Measurements from ENCODE around the gene PACS2.

The PACS2 gene

DNA sequence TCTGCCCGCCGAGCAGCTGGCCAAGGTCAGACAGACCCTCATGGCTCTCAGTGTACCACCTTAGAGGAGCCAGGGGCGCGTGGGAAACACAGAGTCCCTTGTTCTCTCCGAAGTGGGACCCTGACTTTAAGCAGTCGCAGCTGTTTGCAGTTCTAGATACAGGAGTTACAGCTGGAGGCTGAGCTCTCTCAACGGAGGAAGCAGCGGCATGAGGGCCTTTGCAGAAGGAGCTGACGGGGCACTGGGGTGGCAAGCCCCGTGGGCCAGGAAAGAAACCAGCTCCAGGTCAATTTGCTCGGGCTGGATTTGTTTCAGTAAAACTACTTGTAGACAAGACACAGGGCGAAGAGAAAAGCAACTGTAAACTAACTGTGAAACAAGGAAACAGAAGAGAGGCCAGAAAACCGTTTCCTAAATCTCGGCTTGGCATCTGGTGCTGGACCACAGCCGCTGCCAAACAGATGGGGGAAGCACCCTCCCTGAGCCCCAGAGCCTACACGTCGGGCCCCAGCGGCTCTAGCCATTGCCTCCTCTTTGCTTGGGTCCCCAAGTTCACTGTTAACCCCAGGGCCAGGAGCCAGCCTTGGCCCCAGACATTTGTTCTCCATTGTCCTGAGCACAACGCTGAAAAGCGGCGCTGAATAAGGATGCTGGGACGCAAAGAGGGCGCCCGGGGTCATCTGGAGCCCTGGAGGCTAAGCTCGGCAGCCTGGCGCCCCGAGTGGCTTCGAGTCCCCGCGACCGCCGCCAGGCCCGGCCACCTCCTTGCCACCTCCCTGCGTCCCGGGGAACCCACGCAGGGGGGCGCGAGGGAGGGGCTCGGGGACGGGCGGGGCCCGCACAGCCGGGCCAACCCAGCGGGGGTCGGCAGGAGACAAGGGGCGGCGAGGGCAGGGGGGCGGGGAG lies 914 bp upstream of the PACS2 start:
- Histone ChIP-seq H3K4me2 (peak overlapping the region; percentile 82 to 96 (median 91)), H3K9me3 (replicated peaks in 1 of 11) (no peaks in the 10 kb centered on the region), H3K27ac (peak overlapping the region; percentile 42 to 82 (median 70); a peak in 21 of 22 replicates), H3K36me3 (no peaks in the 10 kb centered on the region), H3K4me3 (peak overlapping the region; percentile 43 to 84 (median 74)), H3K27me3 (no peaks in the 10 kb centered on the region), H3K9ac (peak overlapping the region; percentile 64 to 79 (median 75)), H3K4me1 (peaks cover 41 to 60% (median 56%) of the 10 kb centered on the region in 10 experiments), H4K20me1 (peaks cover 26 to 34% (median 30%) of the 10 kb centered on the region in 11 experiments; a peak in 21 of 22 replicates)
- no peak for TF ChIP-seq Cebpa-rat (IDR thresholded peaks at IDR 0.05)

DNA sequence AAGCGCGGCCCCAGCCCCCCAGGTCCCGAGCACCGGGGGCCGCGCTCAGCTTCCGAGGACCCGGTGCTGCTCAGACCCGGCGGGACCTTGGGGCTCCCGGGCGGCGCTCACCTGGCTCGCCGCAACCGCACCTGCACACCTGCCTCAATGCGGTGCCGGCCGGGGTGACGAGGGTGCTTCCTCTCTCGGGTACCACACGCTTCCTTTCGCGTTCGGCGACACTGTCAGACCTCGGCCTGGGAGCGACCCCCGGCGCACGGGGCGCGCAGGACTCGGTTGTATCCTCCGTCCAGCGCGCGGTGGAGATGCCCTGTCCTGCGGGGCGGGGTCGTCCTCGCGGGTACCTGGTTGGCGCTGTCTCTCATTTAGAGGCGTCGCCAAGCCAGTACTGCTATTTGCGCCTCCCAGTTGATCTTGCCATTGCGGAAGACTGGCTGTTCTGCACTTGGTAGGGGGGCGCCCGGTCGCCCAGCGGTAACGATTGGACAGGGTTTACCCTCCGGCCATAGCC lies 718 bp downstream of the PACS2 start:
- H3K27ac ChIP-seq: peak overlapping the region; percentile 7 to 72 (median 60); a peak in 12 of 22 replicates
- no peak for TF ChIP-seq Cebpa-rat (IDR thresholded peaks at IDR 0.05)
- peak overlapping the region; percentile 90 to 100 (median 99) for H3K4me2 ChIP-seq
- H3K9me3 ChIP-seq (replicated peaks in 1 of 11): no peaks in the 10 kb centered on the region
- peak overlapping the region; percentile 71 to 84 (median 76) for H3K4me3 ChIP-seq
- H3K4me1 ChIP-seq: peaks cover 41 to 60% (median 56%) of the 10 kb centered on the region in 10 experiments
- H3K9ac ChIP-seq: peak overlapping the region; percentile 69 to 84 (median 80)
- H4K20me1 ChIP-seq: peaks cover 30 to 45% (median 33%) of the 10 kb centered on the region in 11 experiments; a peak in 21 of 22 replicates
- no peaks in the 10 kb centered on the region for H3K27me3 ChIP-seq
- H3K36me3 ChIP-seq: peaks cover 0 to 3% (median 0%) of the 10 kb centered on the region in 11 experiments; a peak in 1 of 22 replicates

GRCh38 chr14:105315941-105316576 lies 1.5 kb downstream of the PACS2 start:
- no peaks in the 10 kb centered on the region for H3K9me3 ChIP-seq (replicated peaks in 1 of 11)
- H4K20me1 ChIP-seq: peaks cover 34 to 53% (median 41%) of the 10 kb centered on the region in 11 experiments; a peak in 21 of 22 replicates
- no peak for TF ChIP-seq Cebpa-rat (IDR thresholded peaks at IDR 0.05)
- H3K36me3 ChIP-seq: peaks cover 0 to 8% (median 0%) of the 10 kb centered on the region in 11 experiments; a peak in 2 of 22 replicates
- H3K4me3 ChIP-seq: peak overlapping the region; percentile 71 to 84 (median 76)
- H3K9ac ChIP-seq: peak overlapping the region in 10 of 11 experiments; percentile 72 to 84 (median 80); a peak in 18 of 22 replicates
- H3K4me1 ChIP-seq: peaks cover 41 to 60% (median 56%) of the 10 kb centered on the region in 10 experiments
- H3K4me2 ChIP-seq: peak overlapping the region; percentile 90 to 100 (median 99)
- H3K27me3 ChIP-seq: no peaks in the 10 kb centered on the region
- H3K27ac ChIP-seq: no peak overlapping the region

DNA sequence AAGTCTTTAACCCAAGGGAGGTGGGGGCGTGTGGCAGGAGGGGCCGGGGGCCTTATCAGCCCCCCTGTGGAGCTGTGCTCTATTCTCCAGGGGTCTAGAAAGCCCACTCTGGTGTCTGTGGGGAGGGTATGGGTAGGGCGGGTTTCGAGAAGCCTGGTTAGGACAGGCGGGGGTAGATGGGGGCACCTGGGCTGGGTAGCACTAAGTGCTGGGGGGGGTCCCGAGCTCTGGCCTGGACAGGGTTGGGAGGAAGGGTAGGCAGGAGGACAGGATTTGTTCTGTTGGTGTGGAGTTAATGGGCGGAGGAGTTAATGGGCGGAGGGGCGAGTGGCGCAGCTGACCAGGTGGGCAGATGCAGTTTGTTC lies 2.0 kb downstream of the PACS2 start:
- no peaks in the 10 kb centered on the region for H3K27me3 ChIP-seq
- H3K9ac ChIP-seq: peak overlapping the region in 4 of 11 experiments; percentile 79 to 84 (median 82); a peak in 5 of 22 replicates
- H3K36me3 ChIP-seq: peaks cover 0 to 8% (median 0%) of the 10 kb centered on the region in 11 experiments; a peak in 2 of 22 replicates
- TF ChIP-seq Cebpa-rat (IDR thresholded peaks at IDR 0.05): no peak
- peak overlapping the region; percentile 90 to 100 (median 99) for H3K4me2 ChIP-seq
- peaks cover 41 to 58% (median 56%) of the 10 kb centered on the region in 10 experiments for H3K4me1 ChIP-seq
- H3K9me3 ChIP-seq (replicated peaks in 1 of 11): no peaks in the 10 kb centered on the region
- H3K27ac ChIP-seq: no peak overlapping the region
- H3K4me3 ChIP-seq: peak overlapping the region in 2 of 10 experiments; percentile 71 to 81; a peak in 3 of 20 replicates
- H4K20me1 ChIP-seq: peaks cover 37 to 57% (median 44%) of the 10 kb centered on the region in 11 experiments; a peak in 21 of 22 replicates

- peak overlapping the region in 4 of 11 experiments; percentile 14 to 84 (median 20); a peak in 3 of 22 replicates for H3K9ac ChIP-seq
- H3K4me2 ChIP-seq: peak overlapping the region; percentile 90 to 100 (median 99)
- TF ChIP-seq Cebpa-rat (IDR thresholded peaks at IDR 0.05): no peak
- H3K9me3 ChIP-seq (replicated peaks in 1 of 11): no peaks in the 10 kb centered on the region
- peaks cover 37 to 62% (median 47%) of the 10 kb centered on the region in 11 experiments; a peak in 21 of 22 replicates for H4K20me1 ChIP-seq
- peaks cover 43 to 54% (median 52%) of the 10 kb centered on the region in 10 experiments for H3K4me1 ChIP-seq
- 0 out of 20 replicates have a peak overlapping the region, but pooled peaks of 1 of the 10 experiments have one; percentile 13 for H3K4me3 ChIP-seq
- H3K27me3 ChIP-seq: no peaks in the 10 kb centered on the region
- H3K27ac ChIP-seq: no peak overlapping the region
- peaks cover 0 to 8% (median 0%) of the 10 kb centered on the region in 11 experiments; a peak in 6 of 22 replicates for H3K36me3 ChIP-seq
These were observed 2.5 kb downstream of the PACS2 start for GRCh38 chr14:105316968-105317510.

DNA sequence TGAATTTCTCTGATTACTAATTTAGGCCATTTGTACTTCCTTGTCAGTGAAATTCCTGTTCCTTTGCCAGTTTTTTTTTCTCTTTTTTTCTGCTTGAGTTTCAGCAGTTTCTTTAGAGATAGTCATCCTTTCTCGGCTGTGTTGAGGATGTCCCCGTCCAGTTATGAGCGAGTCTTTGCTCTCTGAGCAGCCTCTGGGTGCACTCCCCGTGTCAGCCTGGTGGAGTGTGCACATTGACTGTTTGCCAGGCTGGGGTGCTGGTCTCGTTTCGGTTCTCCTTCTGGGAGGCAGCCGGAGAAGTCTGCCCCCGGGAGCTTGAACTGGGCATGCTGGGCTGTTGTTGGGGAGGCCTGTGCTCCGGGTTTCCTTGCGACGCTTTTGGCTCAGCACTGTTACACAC lies 3.0 kb downstream of the PACS2 start:
- Histone ChIP-seq H3K36me3 (peaks cover 0 to 8% (median 0%) of the 10 kb centered on the region in 11 experiments; a peak in 6 of 22 replicates), H3K9me3 (replicated peaks in 1 of 11) (no peaks in the 10 kb centered on the region), H3K4me3 (0 out of 20 replicates have a peak overlapping the region, but pooled peaks of 1 of the 10 experiments have one; percentile 13), H3K9ac (peak overlapping the region in 3 of 11 experiments; percentile 14 to 25 (median 15); a peak in 3 of 22 replicates), H3K4me1 (peaks cover 47 to 54% (median 51%) of the 10 kb centered on the region in 10 experiments), H3K4me2 (peak overlapping the region; percentile 90 to 100 (median 99)), H3K27ac (no peak overlapping the region), H4K20me1 (peaks cover 39 to 67% (median 50%) of the 10 kb centered on the region in 11 experiments), H3K27me3 (no peaks in the 10 kb centered on the region)
- TF ChIP-seq Cebpa-rat (IDR thresholded peaks at IDR 0.05): no peak

GRCh38 chr14:105322791-105323556 lies 8.4 kb downstream of the PACS2 start:
- peak overlapping the region in 5 of 11 experiments; percentile 11 to 26 (median 24); a peak in 2 of 22 replicates for H3K9ac ChIP-seq
- H3K36me3 ChIP-seq: peaks cover 0 to 15% (median 0%) of the 10 kb centered on the region in 11 experiments; a peak in 7 of 22 replicates
- no peak overlapping the region for H3K4me3 ChIP-seq
- H3K4me2 ChIP-seq: peak overlapping the region; percentile 61 to 95 (median 81)
- TF ChIP-seq Cebpa-rat (IDR thresholded peaks at IDR 0.05): no peak
- no peaks in the 10 kb centered on the region for H3K9me3 ChIP-seq (replicated peaks in 1 of 11)
- peaks cover 51 to 65% (median 62%) of the 10 kb centered on the region in 10 experiments for H3K4me1 ChIP-seq
- peak overlapping the region in 1 of 11 experiments; percentile 13; a peak in 1 of 22 replicates for H3K27ac ChIP-seq
- peaks cover 70 to 97% (median 76%) of the 10 kb centered on the region in 11 experiments for H4K20me1 ChIP-seq
- H3K27me3 ChIP-seq: no peaks in the 10 kb centered on the region
